K562 (cell line): ENCODE measurements around the gene RAB3GAP2. TPM values are rescaled to one million over a fixed set of nuclear protein-coding genes. Genes with fewer than 3 reads are reported as not detected.

Source experiments
- CHCHD3 ChIP-seq: fragments of 250-450 bp; sonication (Bioruptor Pico); IDR thresholded peaks from 2 replicates; pipeline ENCODE4 v2.1.2; 2022; ENCODE audit warnings: mild to moderate bottlenecking
- ELF4 ChIP-seq: fragments of 450-650 bp; formaldehyde crosslinking; IDR thresholded peaks from 2 replicates; pipeline ENCODE4 v1.4.0; 2022; ENCODE audit warnings: missing genetic modification characterization
- ILF3 ChIP-seq: fragments of 450-650 bp; IDR thresholded peaks from 2 replicates; pipeline ENCODE4 v1.6.1; 2018; ENCODE audit warnings: antibody characterized with exemption, mild to moderate bottlenecking, moderate library complexity, borderline replicate concordance
- ZC3H4 ChIP-seq: sonication (generic); formaldehyde crosslinking; IDR thresholded peaks from 2 replicates; pipeline ENCODE4 v1.9.0; 2021; ENCODE audit warnings: missing genetic modification reagents, borderline replicate concordance
- polyA plus RNA-seq, 8 experiments: library from polyadenylated mRNA; depleted of rRNA in 4 of 8; stranded (reverse) in 5 of 8; unstranded in 3 of 8; fragments of >200 nt; fragmentation: Nextera tagmentation in 2 of 8; fragmentation: Illumina TruSeq in 1 of 8; extraction: Ambion mirVana in 2 of 8; extraction: Trizol in 1 of 8; gene quantifications; 2 replicates each; pipeline versions ENCODE4 v1.2.1 to v1.2.3, GENCODE V29; 2011 to 2014; ENCODE audit warnings: inconsistent platforms in 1 of 8, missing spikeins in 1 of 8
- total RNA-seq, 7 experiments: library from RNA; depleted of rRNA in 6 of 7; stranded (reverse); fragments of >200 nt in 6 of 7; fragmentation: Illumina TruSeq in 2 of 7; extraction: Trizol in 2 of 7; gene quantifications; 2 replicates each; pipeline versions ENCODE4 v1.2.1 to v1.2.3, GENCODE V29; 2011 to 2021; ENCODE audit warnings: low replicate concordance in 1 of 7
- TF ChIP-seq, protein P1 (sequence below), 2 experiments: fragments of 450-650 bp; formaldehyde crosslinking in 1 of 2; IDR thresholded peaks; 2 replicates each; pipeline versions ENCODE4 v1.4.0 to v1.6.1; 2014 to 2020; ENCODE audit warnings: mild to moderate bottlenecking in 2 of 2, borderline replicate concordance in 1 of 2, low read depth in 1 of 2

Gene RAB3GAP2
- total and polyA plus RNA-seq, 9 of the 15 experiments (the other 6 are each of a cell fraction or from before 2014, with no cell fraction given) = 14.1 to 69.1 (median 32.2) TPM

DNA sequence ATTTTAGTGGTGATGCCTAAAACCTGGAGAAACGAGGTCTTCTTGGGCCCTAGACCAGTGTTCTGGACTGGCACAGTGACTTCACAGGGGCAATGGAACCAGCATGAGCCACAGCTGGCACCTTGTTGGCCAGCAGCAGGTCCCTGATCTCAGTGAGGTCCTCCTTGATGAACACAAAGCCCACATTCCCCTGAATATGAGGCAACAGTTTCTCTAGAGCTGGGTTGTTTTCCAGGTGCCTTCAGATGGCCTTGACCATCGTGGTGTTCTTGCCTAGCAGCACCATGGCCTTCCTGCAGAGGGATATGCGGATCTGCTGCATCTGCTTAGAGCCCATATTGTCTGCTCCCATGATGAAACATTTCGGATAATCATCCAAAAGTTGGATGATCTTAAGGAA lies 44.9 kb upstream of the RAB3GAP2 start (continued):
- TF ChIP-seq ELF4 (CRISPR knock-in tag) = no peak
- TF ChIP-seq ZC3H4 (CRISPR knock-in tag) = no peak
- TF ChIP-seq CHCHD3 = no peak
- TF ChIP-seq, protein P1, sequence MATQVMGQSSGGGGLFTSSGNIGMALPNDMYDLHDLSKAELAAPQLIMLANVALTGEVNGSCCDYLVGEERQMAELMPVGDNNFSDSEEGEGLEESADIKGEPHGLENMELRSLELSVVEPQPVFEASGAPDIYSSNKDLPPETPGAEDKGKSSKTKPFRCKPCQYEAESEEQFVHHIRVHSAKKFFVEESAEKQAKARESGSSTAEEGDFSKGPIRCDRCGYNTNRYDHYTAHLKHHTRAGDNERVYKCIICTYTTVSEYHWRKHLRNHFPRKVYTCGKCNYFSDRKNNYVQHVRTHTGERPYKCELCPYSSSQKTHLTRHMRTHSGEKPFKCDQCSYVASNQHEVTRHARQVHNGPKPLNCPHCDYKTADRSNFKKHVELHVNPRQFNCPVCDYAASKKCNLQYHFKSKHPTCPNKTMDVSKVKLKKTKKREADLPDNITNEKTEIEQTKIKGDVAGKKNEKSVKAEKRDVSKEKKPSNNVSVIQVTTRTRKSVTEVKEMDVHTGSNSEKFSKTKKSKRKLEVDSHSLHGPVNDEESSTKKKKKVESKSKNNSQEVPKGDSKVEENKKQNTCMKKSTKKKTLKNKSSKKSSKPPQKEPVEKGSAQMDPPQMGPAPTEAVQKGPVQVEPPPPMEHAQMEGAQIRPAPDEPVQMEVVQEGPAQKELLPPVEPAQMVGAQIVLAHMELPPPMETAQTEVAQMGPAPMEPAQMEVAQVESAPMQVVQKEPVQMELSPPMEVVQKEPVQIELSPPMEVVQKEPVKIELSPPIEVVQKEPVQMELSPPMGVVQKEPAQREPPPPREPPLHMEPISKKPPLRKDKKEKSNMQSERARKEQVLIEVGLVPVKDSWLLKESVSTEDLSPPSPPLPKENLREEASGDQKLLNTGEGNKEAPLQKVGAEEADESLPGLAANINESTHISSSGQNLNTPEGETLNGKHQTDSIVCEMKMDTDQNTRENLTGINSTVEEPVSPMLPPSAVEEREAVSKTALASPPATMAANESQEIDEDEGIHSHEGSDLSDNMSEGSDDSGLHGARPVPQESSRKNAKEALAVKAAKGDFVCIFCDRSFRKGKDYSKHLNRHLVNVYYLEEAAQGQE (IDR thresholded peaks at IDR 0.05; ENCODE audit: borderline replicate concordance) = no peak
- TF ChIP-seq, protein P1 (CRISPR knock-in tag; IDR thresholded peaks at IDR 0.05; ENCODE audit: low read depth) = no peak
- no peak for TF ChIP-seq ILF3
